ENCODE measurements around the gene ERAS.
"Not testable (repeated sequence)": the region's sequence is repeated elsewhere in the genome, so short reads cannot be mapped to it uniquely, and the experiment has no call there.

Gene ERAS

DNA sequence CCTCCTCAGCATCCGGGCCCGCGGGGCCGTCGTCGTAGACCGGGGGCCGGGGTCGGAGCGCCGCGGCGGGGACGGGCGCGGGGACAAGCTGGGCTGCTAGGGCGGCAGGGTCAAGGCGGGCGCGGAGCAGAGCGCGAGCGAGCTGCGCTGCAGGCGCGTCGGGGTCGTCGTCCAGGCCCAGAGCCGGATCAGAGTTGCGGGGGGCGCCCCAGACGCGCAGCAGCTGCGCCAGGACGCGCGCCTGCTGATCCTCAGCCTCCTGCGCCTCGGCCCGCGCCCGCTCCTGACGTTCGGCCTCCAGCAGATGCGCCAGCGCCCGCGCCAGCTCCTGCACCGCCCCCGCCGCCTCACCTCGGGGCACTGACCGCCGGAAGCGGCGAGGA is 5.6 kb downstream of the ERAS start:
- no peak for DNase-seq (ENCODE audit: low read depth)

- no peak for DNase-seq (ENCODE audit: low read depth)
Observed at GRCh38 chrX:48833542-48834138, 7.3 kb downstream of the ERAS start.

DNA sequence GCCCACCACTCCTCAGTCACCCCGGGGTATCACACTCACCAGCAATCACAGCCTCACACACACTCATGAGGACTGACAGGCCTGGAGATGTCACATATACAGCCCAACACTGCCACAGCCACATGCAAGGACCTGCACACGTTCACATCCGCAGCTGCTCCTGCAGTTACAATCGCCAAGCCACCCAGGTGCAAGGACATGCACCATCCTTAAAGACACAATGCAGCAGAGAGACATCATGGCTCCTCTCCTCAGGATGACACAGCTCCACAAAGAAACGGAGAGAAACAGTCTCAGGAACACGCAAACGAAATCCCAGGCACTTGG is 8.0 kb downstream of the ERAS start:
- no peak for DNase-seq (ENCODE audit: low read depth)

DNA sequence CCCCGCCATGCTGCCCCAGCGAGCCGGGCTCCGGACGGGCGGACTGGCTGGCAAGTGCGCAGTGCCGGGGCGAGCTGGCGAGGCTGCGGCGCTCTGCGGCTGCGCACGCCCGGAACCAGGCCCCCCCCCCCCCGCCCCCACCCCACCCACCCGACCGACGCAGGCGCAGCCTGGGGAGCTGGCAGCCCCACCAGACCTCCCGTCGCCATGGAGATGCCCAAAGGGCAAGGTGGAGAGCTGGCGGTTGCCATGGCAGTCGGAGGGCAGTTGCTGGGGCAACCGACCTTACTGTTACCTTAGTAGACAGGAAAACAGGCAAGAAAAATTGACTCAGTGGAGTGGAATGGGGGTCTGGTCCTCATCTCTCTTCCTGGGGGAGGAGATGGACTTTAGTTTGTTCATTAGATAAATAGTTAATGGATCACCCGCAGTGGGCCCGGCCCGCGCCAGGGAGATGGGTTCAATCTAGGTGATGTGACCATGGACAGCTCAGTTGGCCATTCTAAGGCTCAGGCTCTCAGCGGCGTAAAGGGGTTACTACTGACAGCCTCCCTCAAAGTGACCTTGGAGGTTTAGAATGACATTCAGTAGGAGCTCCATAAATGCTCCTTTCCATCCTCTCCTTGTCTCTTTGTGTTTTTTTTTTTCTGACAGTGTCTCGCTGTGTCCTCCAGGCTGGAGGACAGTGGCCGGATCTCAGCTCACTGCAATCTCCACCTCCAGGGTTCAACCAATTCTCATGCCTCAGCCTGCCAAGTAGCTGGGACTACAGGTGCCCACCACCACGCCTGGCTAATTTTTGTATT is 9.4 kb downstream of the ERAS start, which contains the start of gene PCSK1N:
PCSK1N (minus strand) TSS at position 87 of the 806 bp plus-strand sequence; CDS start at position 9, 78 bp downstream.
- no peak for DNase-seq (ENCODE audit: low read depth)

GRCh38 chrX:48839686-48840085 is 13.4 kb downstream of the ERAS start:
- DNase-seq (ENCODE audit: low read depth) = no peak

GRCh38 chrX:48848847-48849246 is 22.5 kb downstream of the ERAS start:
- DNase-seq (ENCODE audit: low read depth) = no peak

GRCh38 chrX:48852857-48853256 is 26.5 kb downstream of the ERAS start:
- DNase-seq (ENCODE audit: low read depth) = no peak

GRCh38 chrX:48853494-48853893 is 27.2 kb downstream of the ERAS start:
- not testable (repeated sequence) for DNase-seq (ENCODE audit: low read depth)

GRCh38 chrX:48854121-48854804 is 27.9 kb downstream of the ERAS start:
- DNase-seq (ENCODE audit: low read depth) = not testable (repeated sequence)

DNA sequence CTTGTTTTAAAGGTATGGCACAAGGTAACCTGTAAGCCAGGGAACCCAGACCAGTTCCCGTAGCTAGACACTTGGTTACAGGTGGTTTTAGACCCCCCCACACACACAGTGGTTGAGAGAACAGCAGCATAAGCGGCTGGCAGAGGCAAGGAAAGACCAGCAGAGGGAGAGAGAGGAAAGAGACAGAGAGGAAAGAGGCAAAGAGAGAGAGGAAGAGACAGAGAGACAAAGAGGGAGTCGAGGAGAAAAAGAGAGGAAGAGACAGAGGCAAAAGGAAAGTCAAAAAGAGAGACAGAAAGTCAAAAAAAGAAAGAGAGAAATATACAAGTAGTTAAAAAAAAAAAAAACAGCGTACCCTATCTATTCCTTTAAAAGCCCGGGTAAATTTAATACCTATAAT is 28.6 kb downstream of the ERAS start:
- DNase-seq (ENCODE audit: low read depth) = no peak

GRCh38 chrX:48864210-48864609 is 37.9 kb downstream of the ERAS start:
- peak; percentile 24 for DNase-seq (ENCODE audit: low read depth)

DNA sequence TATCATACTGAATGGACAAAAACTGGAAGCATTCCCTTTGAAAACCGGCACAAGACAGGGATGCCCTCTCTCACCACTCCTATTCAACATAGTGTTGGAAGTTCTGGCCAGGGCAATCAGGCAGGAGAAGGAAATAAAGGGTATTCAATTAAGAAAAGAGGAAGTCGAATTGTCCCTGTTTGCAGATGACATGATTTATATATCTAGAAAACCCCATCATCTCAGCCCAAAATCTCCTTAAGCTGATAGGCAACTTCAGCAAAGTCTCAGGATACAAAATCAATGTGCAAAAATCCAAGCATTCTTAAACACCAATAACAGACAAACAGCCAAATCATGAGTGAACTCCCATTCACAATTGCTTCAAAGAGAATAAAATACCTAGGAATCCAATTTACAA is 45.7 kb downstream of the ERAS start:
- DNase-seq (ENCODE audit: low read depth) = not testable (repeated sequence)

DNA sequence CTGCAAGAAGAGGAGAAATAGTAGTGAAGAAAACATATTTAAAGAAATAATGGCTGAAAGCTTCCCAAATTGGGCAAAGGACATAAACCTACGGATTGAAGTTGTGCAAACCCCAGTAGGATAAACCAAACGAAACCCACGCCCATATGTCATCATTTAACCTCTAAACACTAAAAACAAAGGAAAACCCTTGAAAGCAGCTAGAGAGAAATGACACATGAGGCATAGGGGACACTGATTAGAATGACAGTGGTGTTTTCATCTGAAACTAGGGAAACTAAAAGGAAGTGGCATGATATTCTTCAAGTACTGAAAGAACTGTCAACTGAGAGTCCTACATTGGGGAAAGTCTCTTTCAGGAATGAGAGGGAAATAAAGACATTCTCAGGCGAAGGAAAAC is 50.6 kb downstream of the ERAS start:
- DNase-seq (ENCODE audit: low read depth) = not testable (repeated sequence)
